HepG2 (cell line): ENCODE data around the gene JPH4. TPM values are rescaled to one million over a fixed set of nuclear protein-coding genes. Genes with fewer than 3 reads are reported as not detected.

Experiments used
- KAT7 ChIP-seq: IDR thresholded peaks from 2 replicates; pipeline ENCODE4 v1.6.1; 2018; ENCODE audit warnings: borderline replicate concordance, missing compliant biosample characterization
- MEIS2 ChIP-seq: sonication (generic); formaldehyde crosslinking; IDR thresholded peaks from 2 replicates; pipeline ENCODE4 v1.9.0; 2021; ENCODE audit warnings: mild to moderate bottlenecking, missing genetic modification reagents
- PAX8 ChIP-seq: sonication (generic); formaldehyde crosslinking; IDR thresholded peaks from 2 replicates; pipeline ENCODE4 v1.8.0; 2022; ENCODE audit warnings: mild to moderate bottlenecking, missing genetic modification reagents, borderline replicate concordance
- PLRG1 ChIP-seq: fragments of 450-650 bp; conservative IDR thresholded peaks from 2 replicates; pipeline ENCODE4 v1.6.1; 2016
- RARG ChIP-seq: sonication (generic); formaldehyde crosslinking; IDR thresholded peaks from 2 replicates; pipeline ENCODE4 v1.4.0; 2020; ENCODE audit warnings: low read depth, mild to moderate bottlenecking, missing genetic modification reagents
- TAF15 ChIP-seq: fragments of 200-400 bp; formaldehyde crosslinking; IDR thresholded peaks from one replicate; pipeline ENCODE4 v1.6.1; 2018; ENCODE audit warnings: mild to moderate bottlenecking, low read depth, low read length; ENCODE audit not compliant: poor library complexity, severe bottlenecking
- TFDP2 ChIP-seq: sonication (generic); formaldehyde crosslinking; IDR thresholded peaks from 2 replicates; pipeline ENCODE4 v1.4.0; 2020; ENCODE audit warnings: missing genetic modification reagents
- TRIM22 ChIP-seq: fragments of 450-650 bp; IDR thresholded peaks from 2 replicates; pipeline ENCODE4 v1.6.1; 2017
- ZBTB26 ChIP-seq: IDR thresholded peaks from 2 replicates; pipeline ENCODE4 v1.6.1; 2016; ENCODE audit warnings: missing compliant biosample characterization, missing genetic modification reagents, borderline replicate concordance
- ZC3H13 ChIP-seq: sonication (generic); formaldehyde crosslinking; IDR thresholded peaks from 2 replicates; pipeline ENCODE4 v1.8.1; 2023; ENCODE audit warnings: mild to moderate bottlenecking, missing genetic modification reagents, moderate library complexity
- ZFY ChIP-seq: sonication (generic); formaldehyde crosslinking; IDR thresholded peaks from 2 replicates; pipeline ENCODE4 v1.4.0; 2020; ENCODE audit warnings: missing genetic modification reagents
- ZNF451 ChIP-seq: sonication (generic); formaldehyde crosslinking; IDR thresholded peaks from 2 replicates; pipeline ENCODE4 v1.5.0; 2020; ENCODE audit warnings: mild to moderate bottlenecking, missing genetic modification reagents
- ZNF562 ChIP-seq: sonication (generic); formaldehyde crosslinking; IDR thresholded peaks from 2 replicates; pipeline ENCODE4 v1.8.0; 2022; ENCODE audit warnings: missing genetic modification reagents, borderline replicate concordance
- ZNF563 ChIP-seq: sonication (generic); formaldehyde crosslinking; IDR thresholded peaks from 2 replicates; pipeline ENCODE4 v1.8.0; 2022; ENCODE audit warnings: mild to moderate bottlenecking, moderate library complexity, missing genetic modification reagents
- ZNF569 ChIP-seq: sonication (generic); formaldehyde crosslinking; IDR thresholded peaks from 2 replicates; pipeline ENCODE4 v1.5.0; 2020; ENCODE audit warnings: mild to moderate bottlenecking, missing genetic modification reagents, moderate library complexity, borderline replicate concordance
- ZNF619 ChIP-seq: sonication (generic); formaldehyde crosslinking; IDR thresholded peaks from 2 replicates; pipeline ENCODE4 v1.4.0; 2020; ENCODE audit warnings: mild to moderate bottlenecking, missing genetic modification reagents
- ZNF761 ChIP-seq: sonication (generic); formaldehyde crosslinking; conservative IDR thresholded peaks from 2 replicates; pipeline ENCODE4 v1.4.0; 2020; ENCODE audit warnings: mild to moderate bottlenecking, missing genetic modification reagents
- polyA plus RNA-seq, 8 experiments: library from polyadenylated mRNA; depleted of rRNA in 3 of 8; stranded (reverse) in 7 of 8; unstranded in 1 of 8; fragments of >200 nt; fragmentation: Illumina TruSeq in 4 of 8; extraction: Trizol in 4 of 8; gene quantifications; 2 replicates each; pipeline versions ENCODE4 v1.2.1 to v1.2.3, GENCODE V29; 2011 to 2016; ENCODE audit warnings: low read depth in 4 of 8, missing spikeins in 1 of 8, mixed read lengths in 1 of 8; ENCODE audit not compliant: insufficient read depth in 1 of 8
- total RNA-seq, 5 experiments: library from RNA; depleted of rRNA; stranded (reverse); fragments of >200 nt; fragmentation: Illumina TruSeq; extraction: Trizol; gene quantifications; 2 replicates each; pipeline ENCODE4 v1.2.3, GENCODE V29; 2016; ENCODE audit warnings: low read depth in 1 of 5
- TF ChIP-seq, protein P1 (sequence below): sonication (generic); formaldehyde crosslinking; IDR thresholded peaks from 2 replicates; pipeline ENCODE4 v1.4.0; 2020; ENCODE audit warnings: missing genetic modification reagents, mild to moderate bottlenecking, borderline replicate concordance
- TF ChIP-seq, protein P2 (sequence below): sonication (generic); formaldehyde crosslinking; IDR thresholded peaks from 2 replicates; pipeline ENCODE4 v1.4.0; 2020; ENCODE audit warnings: missing genetic modification reagents, borderline replicate concordance

JPH4 gene
- total and polyA plus RNA-seq, 2 of the 13 experiments (the other 11 are each of a cell fraction or from before 2014, with no cell fraction given), result 0.08 to 0.22 TPM

- TF ChIP-seq ZC3H13 (CRISPR knock-in tag) (peak; percentile 19; the same call in 1 of the 2 replicates), MEIS2 (no peak), TRIM22 (no peak), TAF15 (no peak), ZNF569 (CRISPR knock-in tag) (no peak), ZBTB26 (no peak), ZNF562 (CRISPR knock-in tag) (peak; percentile 37; the same call in 1 of the 2 replicates), TFDP2 (CRISPR knock-in tag) (no peak), ZFY (CRISPR knock-in tag) (no peak), ZNF563 (CRISPR knock-in tag) (no peak), PLRG1 (no peak), KAT7 (CRISPR knock-in tag) (no peak), ZNF761 (no peak), ZNF619 (CRISPR knock-in tag) (peak; percentile 88; the same call in 1 of the 2 replicates), RARG (no peak), PAX8 (CRISPR knock-in tag) (0 out of 2 replicates have a peak, but pooled peaks have one; percentile 71), ZNF451 (CRISPR knock-in tag) (no peak; the same call in 1 of the 2 replicates)
- TF ChIP-seq, protein P1, sequence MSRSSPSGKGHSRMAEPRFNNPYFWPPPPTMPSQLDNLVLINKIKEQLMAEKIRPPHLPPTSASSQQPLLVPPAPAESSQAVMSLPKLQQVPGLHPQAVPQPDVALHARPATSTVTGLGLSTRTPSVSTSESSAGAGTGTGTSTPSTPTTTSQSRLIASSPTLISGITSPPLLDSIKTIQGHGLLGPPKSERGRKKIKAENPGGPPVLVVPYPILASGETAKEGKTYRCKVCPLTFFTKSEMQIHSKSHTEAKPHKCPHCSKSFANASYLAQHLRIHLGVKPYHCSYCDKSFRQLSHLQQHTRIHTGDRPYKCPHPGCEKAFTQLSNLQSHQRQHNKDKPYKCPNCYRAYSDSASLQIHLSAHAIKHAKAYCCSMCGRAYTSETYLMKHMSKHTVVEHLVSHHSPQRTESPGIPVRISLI (CRISPR knock-in tag), result no peak
- TF ChIP-seq, protein P2, sequence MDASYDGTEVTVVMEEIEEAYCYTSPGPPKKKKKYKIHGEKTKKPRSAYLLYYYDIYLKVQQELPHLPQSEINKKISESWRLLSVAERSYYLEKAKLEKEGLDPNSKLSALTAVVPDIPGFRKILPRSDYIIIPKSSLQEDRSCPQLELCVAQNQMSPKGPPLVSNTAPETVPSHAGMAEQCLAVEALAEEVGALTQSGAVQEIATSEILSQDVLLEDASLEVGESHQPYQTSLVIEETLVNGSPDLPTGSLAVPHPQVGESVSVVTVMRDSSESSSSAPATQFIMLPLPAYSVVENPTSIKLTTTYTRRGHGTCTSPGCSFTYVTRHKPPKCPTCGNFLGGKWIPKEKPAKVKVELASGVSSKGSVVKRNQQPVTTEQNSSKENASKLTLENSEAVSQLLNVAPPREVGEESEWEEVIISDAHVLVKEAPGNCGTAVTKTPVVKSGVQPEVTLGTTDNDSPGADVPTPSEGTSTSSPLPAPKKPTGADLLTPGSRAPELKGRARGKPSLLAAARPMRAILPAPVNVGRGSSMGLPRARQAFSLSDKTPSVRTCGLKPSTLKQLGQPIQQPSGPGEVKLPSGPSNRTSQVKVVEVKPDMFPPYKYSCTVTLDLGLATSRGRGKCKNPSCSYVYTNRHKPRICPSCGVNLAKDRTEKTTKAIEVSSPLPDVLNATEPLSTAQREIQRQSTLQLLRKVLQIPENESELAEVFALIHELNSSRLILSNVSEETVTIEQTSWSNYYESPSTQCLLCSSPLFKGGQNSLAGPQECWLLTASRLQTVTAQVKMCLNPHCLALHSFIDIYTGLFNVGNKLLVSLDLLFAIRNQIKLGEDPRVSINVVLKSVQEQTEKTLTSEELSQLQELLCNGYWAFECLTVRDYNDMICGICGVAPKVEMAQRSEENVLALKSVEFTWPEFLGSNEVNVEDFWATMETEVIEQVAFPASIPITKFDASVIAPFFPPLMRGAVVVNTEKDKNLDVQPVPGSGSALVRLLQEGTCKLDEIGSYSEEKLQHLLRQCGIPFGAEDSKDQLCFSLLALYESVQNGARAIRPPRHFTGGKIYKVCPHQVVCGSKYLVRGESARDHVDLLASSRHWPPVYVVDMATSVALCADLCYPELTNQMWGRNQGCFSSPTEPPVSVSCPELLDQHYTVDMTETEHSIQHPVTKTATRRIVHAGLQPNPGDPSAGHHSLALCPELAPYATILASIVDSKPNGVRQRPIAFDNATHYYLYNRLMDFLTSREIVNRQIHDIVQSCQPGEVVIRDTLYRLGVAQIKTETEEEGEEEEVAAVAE, result no peak; the same call in 1 of the 2 replicates
These were observed 16.4 kb downstream of the JPH4 start (continued) for GRCh38 chr14:23561873-23562821.
